ENCODE measurements around the gene TEPSIN.
A peak's percentile ranks its signal among the peaks of the same experiment; 100 is the strongest.

TEPSIN gene

GRCh38 chr17:81267390-81268067, 28.7 kb upstream of the TEPSIN start:
- no peak for DNase-seq

- no peak for DNase-seq
Measured at GRCh38 chr17:81265576-81265975, 26.7 kb upstream of the TEPSIN start.

GRCh38 chr17:81264640-81265039, 25.8 kb upstream of the TEPSIN start:
- no peak for DNase-seq

GRCh38 chr17:81263371-81264181, 24.7 kb upstream of the TEPSIN start:
- DNase-seq: no peak

GRCh38 chr17:81261582-81262336, 22.9 kb upstream of the TEPSIN start:
- no peak for DNase-seq

- DNase-seq: no peak
Measured at GRCh38 chr17:81261096-81261495, 22.2 kb upstream of the TEPSIN start.

GRCh38 chr17:81260641-81261040, 21.8 kb upstream of the TEPSIN start:
- no peak for DNase-seq

GRCh38 chr17:81260171-81260570, 21.3 kb upstream of the TEPSIN start:
- no peak for DNase-seq

- DNase-seq: no peak
Measured at GRCh38 chr17:81259058-81259605, 20.3 kb upstream of the TEPSIN start.

GRCh38 chr17:81258292-81258691, 19.4 kb upstream of the TEPSIN start:
- DNase-seq: no peak

- no peak for DNase-seq
Measured at GRCh38 chr17:81257533-81257932, 18.7 kb upstream of the TEPSIN start.

- no peak for DNase-seq
Measured at GRCh38 chr17:81256616-81257015, 17.8 kb upstream of the TEPSIN start.

- peak in 1 of 2 experiments; percentile 23 for DNase-seq
Measured at GRCh38 chr17:81254955-81255717, 16.3 kb upstream of the TEPSIN start.

GRCh38 chr17:81253358-81254131, 14.7 kb upstream of the TEPSIN start:
- DNase-seq: peak in 1 of 2 experiments; percentile 39

- DNase-seq: no peak
Measured at GRCh38 chr17:81252987-81253329, 14.1 kb upstream of the TEPSIN start.

- no peak for DNase-seq
Measured at GRCh38 chr17:81252326-81252986, 13.6 kb upstream of the TEPSIN start.

GRCh38 chr17:81251709-81252301, 12.9 kb upstream of the TEPSIN start:
- DNase-seq: no peak

- DNase-seq: no peak
Measured at GRCh38 chr17:81251094-81251708, 12.3 kb upstream of the TEPSIN start.

- no peak for DNase-seq
Measured at GRCh38 chr17:81250286-81251093, 11.6 kb upstream of the TEPSIN start.
